OCI-M1 (cell line): ENCODE data around the gene COPE.

Source experiments
- DNase-seq: peaks from one replicate; lab custom pipeline; 2025; lab: John Stamatoyannopoulos, UW

The COPE gene

GRCh38 chr19:18851673-18852325, 67.4 kb downstream of the COPE start:
- no peak for DNase-seq

GRCh38 chr19:18850471-18851375, 68.5 kb downstream of the COPE start:
- DNase-seq: no peak

GRCh38 chr19:18849838-18850400, 69.3 kb downstream of the COPE start:
- DNase-seq: no peak
